GM10266 (cell line): ENCODE results near the gene KLRG1.

Source experiments
- DNase-seq: peaks from one replicate; pipeline ENCODE4 v3.0.0; 2012; ENCODE audit errors: extremely low spot score
- CTCF ChIP-seq: IDR thresholded peaks from 2 replicates; pipeline ENCODE4 v1.5.1; 2012; ENCODE audit warnings: mild to moderate bottlenecking, low read depth; ENCODE audit not compliant: control insufficient read depth, insufficient read depth; ENCODE audit errors: missing control alignments

The KLRG1 gene

GRCh38 chr12:9040484-9041186 is 51.3 kb downstream of the KLRG1 start:
- TF ChIP-seq CTCF: no peak
- no peak for DNase-seq

GRCh38 chr12:9041321-9041720 is 52.0 kb downstream of the KLRG1 start:
- DNase-seq: no peak
- no peak for TF ChIP-seq CTCF

- DNase-seq: no peak
- no peak for TF ChIP-seq CTCF
Measured at GRCh38 chr12:9043766-9044165, 54.4 kb downstream of the KLRG1 start.

- DNase-seq: no peak
- TF ChIP-seq CTCF: no peak
Measured at GRCh38 chr12:9047105-9047504, 57.8 kb downstream of the KLRG1 start.

- no peak for DNase-seq
- no peak for TF ChIP-seq CTCF
Measured at GRCh38 chr12:9048930-9049329, 59.6 kb downstream of the KLRG1 start.

- peak; percentile 52 for TF ChIP-seq CTCF
Measured at GRCh38 chr12:9049520-9050133, 60.3 kb downstream of the KLRG1 start.

GRCh38 chr12:9050521-9051157 is 61.3 kb downstream of the KLRG1 start:
- DNase-seq: no peak
- TF ChIP-seq CTCF: no peak

More at GRCh38 chr12:9049520-9050133, 60.3 kb downstream of the KLRG1 start:
- DNase-seq: no peak
